Mucosa of descending colon (tissue), 3 donors: ENCODE data around the gene UGT1A3. TPM values are rescaled to one million over a fixed set of nuclear protein-coding genes. Genes with fewer than 3 reads are reported as not detected.

Experiments used
- ATAC-seq: fragments of 200-7000 bp; cut with Tn5 transposase; one replicate; pipeline ENCODE4 v1.9.1; 2020; ENCODE audit warnings: mild to moderate bottlenecking, moderate library complexity
- DNase-seq, 3 donors: peaks; one replicate each; pipeline ENCODE4 v3.0.0-alpha.2; 2020
- H3K36me3 ChIP-seq: fragments of 200-600 bp; one replicate; pipeline ENCODE4 v1.8.0; 2021; ENCODE audit warnings: low read depth, mild to moderate bottlenecking
- H3K4me1 ChIP-seq: fragments of 200-600 bp; one replicate; pipeline ENCODE4 v1.8.0; 2021; ENCODE audit warnings: low read depth, mild to moderate bottlenecking
- H3K4me3 ChIP-seq: fragments of 200-600 bp; one replicate; pipeline ENCODE4 v1.8.0; 2021; ENCODE audit warnings: mild to moderate bottlenecking
- H3K9me3 ChIP-seq: fragments of 200-600 bp; one replicate; pipeline ENCODE4 v1.8.0; 2021; ENCODE audit warnings: mild to moderate bottlenecking
- CTCF ChIP-seq: fragments of 200-600 bp; IDR thresholded peaks from one replicate; pipeline ENCODE4 v1.8.0; 2022; ENCODE audit warnings: antibody characterized with exemption, mild to moderate bottlenecking
- intact Hi-C, 2 donors: fragments of 100-400 bp; cut with DNase I in 1 of 2; cut with micrococcal nuclease in 1 of 2; formaldehyde crosslinking; loops; one replicate each; pipeline versions ENCODE4 v1.11.0 to v1.11.1; 2022; cut with DNase I, micrococcal nuclease
- total RNA-seq, 3 donors: library from RNA; stranded (reverse); fragmentation: NEBNext Ultra II Directional in 2 of 3; extraction: Animal tissue kit (Norgen Biotek cat#: 25700) in 2 of 3; gene quantifications; one replicate each; pipeline versions ENCODE4 v1.2.1 to v1.2.4, GENCODE V29; 2021 to 2023
- donor health status: DM: no; HTN: no; CAD: no; lungs with moderate emphysema.
- donor health status: DM: no; HTN: no; CAD: no.
- donor health status: DM: no; HTN: yes; CAD: no.

UGT1A3 gene
- total RNA-seq, 3 donors from 2014 or later: 2.6 to 4.7 (median 2.7) TPM

GRCh38 chr2:233800208-233800607 lies 71.4 kb downstream of the UGT1A3 start:
- no peaks in the 10 kb centered on the region for H3K36me3 ChIP-seq
- H3K4me3 ChIP-seq: no peak overlapping the region

GRCh38 chr2:233801357-233802131 lies 72.7 kb downstream of the UGT1A3 start:
- Histone ChIP-seq H3K4me3 (no peak overlapping the region), H3K4me1 (no peaks in the 10 kb centered on the region), H3K9me3 (no peaks in the 10 kb centered on the region), H3K36me3 (no peaks in the 10 kb centered on the region)
- DNase-seq (no peak), ATAC-seq (no peak)
- intact Hi-C loops: no loop called here
- TF ChIP-seq CTCF: no peak

More at GRCh38 chr2:233800208-233800607, 71.4 kb downstream of the UGT1A3 start:
- Histone ChIP-seq H3K4me1 (no peaks in the 10 kb centered on the region), H3K9me3 (no peaks in the 10 kb centered on the region)
- no peak for DNase-seq
- no peak for TF ChIP-seq CTCF
- ATAC-seq: no peak
- intact Hi-C loops: no loop called here

GRCh38 chr2:233802132-233802815 lies 73.4 kb downstream of the UGT1A3 start:
- no peak for TF ChIP-seq CTCF
- Histone ChIP-seq H3K4me1 (no peaks in the 10 kb centered on the region), H3K4me3 (no peak overlapping the region), H3K9me3 (no peaks in the 10 kb centered on the region), H3K36me3 (no peaks in the 10 kb centered on the region)
- intact Hi-C loops: no loop called here
- DNase-seq: no peak
- ATAC-seq: no peak

GRCh38 chr2:233803292-233803911 lies 74.6 kb downstream of the UGT1A3 start:
- intact Hi-C loops: no loop called here
- Histone ChIP-seq H3K4me3 (no peak overlapping the region), H3K4me1 (no peaks in the 10 kb centered on the region), H3K36me3 (no peaks in the 10 kb centered on the region), H3K9me3 (no peaks in the 10 kb centered on the region)
- ATAC-seq: no peak
- DNase-seq: no peak
- TF ChIP-seq CTCF: no peak

GRCh38 chr2:233803994-233804393 lies 75.2 kb downstream of the UGT1A3 start:
- Histone ChIP-seq H3K36me3 (no peaks in the 10 kb centered on the region), H3K4me1 (no peaks in the 10 kb centered on the region), H3K4me3 (no peak overlapping the region), H3K9me3 (no peaks in the 10 kb centered on the region)
- no peak for ATAC-seq
- no peak for TF ChIP-seq CTCF
- intact Hi-C loops: no loop called here
- no peak for DNase-seq
